Posterior vena cava (tissue), 2 donors: ENCODE results near the gene VTI1A. TPM values are rescaled to one million over a fixed set of nuclear protein-coding genes. Genes with fewer than 3 reads are reported as not detected.
"Not testable (repeated sequence)": the region's sequence is repeated elsewhere in the genome, so short reads cannot be mapped to it uniquely, and the experiment has no call there.

ENCODE experiments used
- DNase-seq: peaks from one replicate; pipeline ENCODE4 v3.0.0-alpha.2; 2020; ENCODE audit warnings: low spot score
- intact Hi-C, 2 donors: fragments of 100-400 bp; cut with DNase I; formaldehyde crosslinking; loops; one replicate each; pipeline versions ENCODE4 v1.14.1 to v1.14.2; 2022 to 2023
- total RNA-seq, 2 donors: library from RNA; stranded (reverse); fragmentation: NEBNext Ultra II Directional; extraction: Animal tissue kit (Norgen Biotek cat#: 25700); gene quantifications; one replicate each; pipeline ENCODE4 v1.2.1, GENCODE V29; 2021
- donor health status: DM: yes; HTN: yes; CAD: no.
- donor health status: DM: yes; HTN: yes; CAD: no.

The VTI1A gene
- total RNA-seq, 2 donors from 2014 or later = 32.3 to 35.5 TPM

GRCh38 chr10:112728997-112729396, 282.0 kb downstream of the VTI1A start:
- DNase-seq = no peak
- intact Hi-C loops = no loop called here

GRCh38 chr10:112731450-112731849, 284.4 kb downstream of the VTI1A start:
- intact Hi-C loops, DNase-seq: not testable (repeated sequence)

GRCh38 chr10:112732277-112732921, 285.4 kb downstream of the VTI1A start:
- intact Hi-C loops = no loop called here
- no peak for DNase-seq

- intact Hi-C loops = no loop called here
- no peak for DNase-seq
These were observed 288.2 kb downstream of the VTI1A start for GRCh38 chr10:112735041-112735695.

- intact Hi-C loops = no loop called here
- no peak for DNase-seq
These were observed 291.9 kb downstream of the VTI1A start for GRCh38 chr10:112738606-112739591.

- no peak for DNase-seq
- intact Hi-C loops = no loop called here
These were observed 292.8 kb downstream of the VTI1A start for GRCh38 chr10:112739592-112740353.

GRCh38 chr10:112741830-112742402, 294.9 kb downstream of the VTI1A start:
- no peak for DNase-seq
- intact Hi-C loops = no loop called here

GRCh38 chr10:112744181-112745096, 297.4 kb downstream of the VTI1A start:
- no peak for DNase-seq
- intact Hi-C loops = no loop called here

- DNase-seq = no peak
- intact Hi-C loops = no loop called here
These were observed 299.3 kb downstream of the VTI1A start for GRCh38 chr10:112746329-112746728.

GRCh38 chr10:112750427-112751167, 303.6 kb downstream of the VTI1A start:
- intact Hi-C loops = no loop called here
- no peak for DNase-seq

- intact Hi-C loops = no loop called here
- no peak for DNase-seq
These were observed 304.6 kb downstream of the VTI1A start for GRCh38 chr10:112751651-112752050.

- intact Hi-C loops = no loop called here
- DNase-seq = no peak
These were observed 305.3 kb downstream of the VTI1A start for GRCh38 chr10:112752288-112752687.

GRCh38 chr10:112753961-112754411, 307.0 kb downstream of the VTI1A start:
- intact Hi-C loops = no loop called here
- DNase-seq = no peak

GRCh38 chr10:112755446-112756234, 308.6 kb downstream of the VTI1A start:
- intact Hi-C loops = no loop called here

GRCh38 chr10:112756235-112756527, 309.2 kb downstream of the VTI1A start:
- DNase-seq = no peak
- intact Hi-C loops = no loop called here

More at GRCh38 chr10:112755446-112756234, 308.6 kb downstream of the VTI1A start:
- no peak for DNase-seq

- intact Hi-C loops = no loop called here
- DNase-seq = no peak
These were observed 311.9 kb downstream of the VTI1A start for GRCh38 chr10:112758961-112759360.

GRCh38 chr10:112759496-112759895, 312.5 kb downstream of the VTI1A start:
- no peak for DNase-seq
- intact Hi-C loops = no loop called here
